Measurements from ENCODE around the gene C5orf34. TPM values are rescaled to one million over a fixed set of nuclear protein-coding genes. Genes with fewer than 3 reads are reported as not detected.

C5orf34 gene
- total RNA-seq, 3 donors from 2014 or later = 1.8 to 12.9 (median 3.3) TPM

- Histone ChIP-seq H3K27ac (no peak overlapping the region), H3K27me3 (no peaks in the 10 kb centered on the region), H3K4me1 (no peaks in the 10 kb centered on the region), H3K9me3 (no peaks in the 10 kb centered on the region), H3K36me3 (peaks cover 3% of the 10 kb centered on the region), H3K4me3 (no peak overlapping the region)
- intact Hi-C loops (cut with DNase I; ENCODE audit: low total_unique reads) = no loop called here
- no peak for TF ChIP-seq POLR2A (IDR thresholded peaks at IDR 0.05)
- no peak for DNase-seq (ENCODE audit: low spot score in 2 of 2)
Measured at GRCh38 chr5:43548358-43548757, 33.4 kb upstream of the C5orf34 start.

GRCh38 chr5:43547532-43547931 lies 32.6 kb upstream of the C5orf34 start:
- no peak overlapping the region for H3K4me3 ChIP-seq
- no peak overlapping the region for H3K27ac ChIP-seq
- H3K9me3 ChIP-seq = no peaks in the 10 kb centered on the region
- TF ChIP-seq CTCF (IDR thresholded peaks at IDR 0.05) (no peak), POLR2A (IDR thresholded peaks at IDR 0.05) (no peak), POLR2AphosphoS5 (IDR thresholded peaks at IDR 0.05) (no peak)
- peaks cover 3% of the 10 kb centered on the region for H3K36me3 ChIP-seq
- intact Hi-C loops (cut with DNase I; ENCODE audit: low total_unique reads) = no loop called here
- no peaks in the 10 kb centered on the region for H3K27me3 ChIP-seq
- DNase-seq (ENCODE audit: low spot score in 2 of 2) = no peak
- H3K4me1 ChIP-seq = no peaks in the 10 kb centered on the region

- no peak for DNase-seq (ENCODE audit: low spot score in 2 of 2)
- Histone ChIP-seq H3K36me3 (peaks cover 8% of the 10 kb centered on the region), H3K4me1 (no peaks in the 10 kb centered on the region), H3K4me3 (no peak overlapping the region), H3K27me3 (no peaks in the 10 kb centered on the region), H3K9me3 (no peaks in the 10 kb centered on the region), H3K27ac (no peak overlapping the region)
- intact Hi-C loops (cut with DNase I; ENCODE audit: low total_unique reads) = no loop called here
- TF ChIP-seq POLR2AphosphoS5 (IDR thresholded peaks at IDR 0.05) (no peak), POLR2A (IDR thresholded peaks at IDR 0.05) (no peak), CTCF (IDR thresholded peaks at IDR 0.05) (no peak)
Measured at GRCh38 chr5:43543434-43543833, 28.5 kb upstream of the C5orf34 start.

GRCh38 chr5:43540746-43541145 lies 25.8 kb upstream of the C5orf34 start:
- TF ChIP-seq POLR2A (IDR thresholded peaks at IDR 0.05) (no peak), CTCF (IDR thresholded peaks at IDR 0.05) (no peak), POLR2AphosphoS5 (IDR thresholded peaks at IDR 0.05) (no peak)
- H3K27me3 ChIP-seq = no peaks in the 10 kb centered on the region
- H3K36me3 ChIP-seq = peaks cover 8% of the 10 kb centered on the region
- no peak overlapping the region for H3K4me3 ChIP-seq
- no peaks in the 10 kb centered on the region for H3K4me1 ChIP-seq
- intact Hi-C loops (cut with DNase I; ENCODE audit: low total_unique reads) = no loop called here
- no peaks in the 10 kb centered on the region for H3K9me3 ChIP-seq
- no peak for DNase-seq (ENCODE audit: low spot score in 2 of 2)
- H3K27ac ChIP-seq = no peak overlapping the region

GRCh38 chr5:43536972-43537371 lies 22.0 kb upstream of the C5orf34 start:
- Histone ChIP-seq H3K27me3 (no peaks in the 10 kb centered on the region), H3K9me3 (no peaks in the 10 kb centered on the region), H3K4me1 (no peaks in the 10 kb centered on the region), H3K27ac (no peak overlapping the region), H3K4me3 (no peak overlapping the region), H3K36me3 (peaks cover 6% of the 10 kb centered on the region)
- intact Hi-C loops (cut with DNase I; ENCODE audit: low total_unique reads) = no loop called here
- DNase-seq (ENCODE audit: low spot score in 2 of 2) = no peak
- TF ChIP-seq POLR2AphosphoS5 (IDR thresholded peaks at IDR 0.05) = no peak
- TF ChIP-seq CTCF (IDR thresholded peaks at IDR 0.05) = no peak
- TF ChIP-seq POLR2A (IDR thresholded peaks at IDR 0.05) = no peak

- H3K27me3 ChIP-seq = no peaks in the 10 kb centered on the region
- H3K36me3 ChIP-seq = peaks cover 5% of the 10 kb centered on the region
- TF ChIP-seq POLR2A (IDR thresholded peaks at IDR 0.05) (no peak), CTCF (IDR thresholded peaks at IDR 0.05) (no peak), POLR2AphosphoS5 (IDR thresholded peaks at IDR 0.05) (no peak)
- no peak overlapping the region for H3K4me3 ChIP-seq
- H3K9me3 ChIP-seq = no peaks in the 10 kb centered on the region
- no peak overlapping the region for H3K27ac ChIP-seq
- no peaks in the 10 kb centered on the region for H3K4me1 ChIP-seq
- DNase-seq (ENCODE audit: low spot score in 2 of 2) = no peak
- intact Hi-C loops (cut with DNase I; ENCODE audit: low total_unique reads) = no loop called here
Measured at GRCh38 chr5:43533646-43534045, 18.7 kb upstream of the C5orf34 start.
